GM19395 (cell line): ENCODE results near the gene GRIK3.
"Not testable (repeated sequence)": the region's sequence is repeated elsewhere in the genome, so short reads cannot be mapped to it uniquely, and the experiment has no call there.

ENCODE experiments used
- ATAC-seq: cut with Tn5 transposase; IDR thresholded peaks from one replicate; pipeline ENCODE4 v1.9.1; 2021; ENCODE audit warnings: mild to moderate bottlenecking, moderate library complexity; ENCODE audit not compliant: unreplicated experiment

The GRIK3 gene

GRCh38 chr1:36772647-36773495, 261.4 kb downstream of the GRIK3 start:
- no peak for ATAC-seq

- no peak for ATAC-seq
Measured at GRCh38 chr1:36771660-36772284, 262.5 kb downstream of the GRIK3 start.

- ATAC-seq, result no peak
Measured at GRCh38 chr1:36771240-36771639, 263.1 kb downstream of the GRIK3 start.

- ATAC-seq, result no peak
Measured at GRCh38 chr1:36769886-36770830, 264.2 kb downstream of the GRIK3 start.

- ATAC-seq, result no peak
Measured at GRCh38 chr1:36768486-36769178, 265.7 kb downstream of the GRIK3 start.

- not testable (repeated sequence) for ATAC-seq
Measured at GRCh38 chr1:36767429-36767828, 266.9 kb downstream of the GRIK3 start.

- no peak for ATAC-seq
Measured at GRCh38 chr1:36766481-36766880, 267.8 kb downstream of the GRIK3 start.

GRCh38 chr1:36765785-36766300, 268.5 kb downstream of the GRIK3 start:
- no peak for ATAC-seq

- ATAC-seq, result no peak
Measured at GRCh38 chr1:36764798-36765197, 269.5 kb downstream of the GRIK3 start.

GRCh38 chr1:36763771-36764170, 270.5 kb downstream of the GRIK3 start:
- ATAC-seq, result no peak

GRCh38 chr1:36762174-36762573, 272.1 kb downstream of the GRIK3 start:
- no peak for ATAC-seq

- no peak for ATAC-seq
Measured at GRCh38 chr1:36761113-36761512, 273.2 kb downstream of the GRIK3 start.

- ATAC-seq, result no peak
Measured at GRCh38 chr1:36760081-36760480, 274.2 kb downstream of the GRIK3 start.

- ATAC-seq, result no peak
Measured at GRCh38 chr1:36759355-36759754, 275.0 kb downstream of the GRIK3 start.

- ATAC-seq, result no peak
Measured at GRCh38 chr1:36755303-36756230, 278.7 kb downstream of the GRIK3 start.

- ATAC-seq, result no peak
Measured at GRCh38 chr1:36754366-36754765, 279.9 kb downstream of the GRIK3 start.

GRCh38 chr1:36753451-36753850, 280.9 kb downstream of the GRIK3 start:
- no peak for ATAC-seq

GRCh38 chr1:36752891-36753361, 281.4 kb downstream of the GRIK3 start:
- no peak for ATAC-seq

GRCh38 chr1:36752431-36752830, 281.9 kb downstream of the GRIK3 start:
- ATAC-seq, result no peak
